Measurements from ENCODE around the gene CCNJ.

CCNJ gene

GRCh38 chr10:96061232-96061631 lies 17.8 kb downstream of the CCNJ start:
- no peak for ATAC-seq

DNA sequence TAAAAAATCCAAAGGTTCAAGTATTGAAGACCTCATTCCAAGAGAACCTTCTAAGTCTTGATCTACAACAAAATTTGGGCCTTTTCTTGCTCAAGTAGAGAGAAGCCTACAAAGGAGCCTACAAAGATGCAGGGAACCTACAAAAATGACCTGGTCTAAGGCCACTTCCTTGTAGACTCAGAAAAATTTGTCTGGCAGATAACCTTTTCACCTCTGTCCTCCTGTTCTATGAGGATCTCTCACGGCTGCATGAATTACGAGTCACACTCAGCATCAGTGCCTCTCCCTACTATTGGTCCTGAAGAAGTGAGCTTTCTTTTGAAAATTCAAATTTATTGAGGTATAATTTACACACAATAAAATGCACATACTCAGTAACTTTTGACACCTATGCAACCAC lies 29.3 kb downstream of the CCNJ start:
- ATAC-seq, result no peak

DNA sequence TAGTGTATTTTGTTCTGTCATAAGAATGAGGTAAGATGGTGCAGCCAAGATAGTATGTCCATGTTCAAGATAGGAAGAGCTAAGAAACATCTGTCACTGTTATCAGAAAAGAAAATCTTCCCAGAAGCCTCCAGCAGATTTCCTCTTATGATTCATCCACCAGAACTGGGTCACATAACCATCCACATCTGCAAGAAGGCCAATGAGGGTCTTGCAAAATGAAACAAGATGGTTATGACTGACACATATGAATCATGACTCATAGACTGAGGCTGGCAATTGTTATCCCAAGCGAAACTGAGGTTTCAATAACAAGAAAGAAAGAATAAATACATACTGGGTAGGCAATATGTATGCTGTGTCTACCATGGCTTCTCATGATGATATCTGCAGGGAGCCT lies 30.3 kb downstream of the CCNJ start:
- peak; percentile 92 to 95 for ATAC-seq

DNA sequence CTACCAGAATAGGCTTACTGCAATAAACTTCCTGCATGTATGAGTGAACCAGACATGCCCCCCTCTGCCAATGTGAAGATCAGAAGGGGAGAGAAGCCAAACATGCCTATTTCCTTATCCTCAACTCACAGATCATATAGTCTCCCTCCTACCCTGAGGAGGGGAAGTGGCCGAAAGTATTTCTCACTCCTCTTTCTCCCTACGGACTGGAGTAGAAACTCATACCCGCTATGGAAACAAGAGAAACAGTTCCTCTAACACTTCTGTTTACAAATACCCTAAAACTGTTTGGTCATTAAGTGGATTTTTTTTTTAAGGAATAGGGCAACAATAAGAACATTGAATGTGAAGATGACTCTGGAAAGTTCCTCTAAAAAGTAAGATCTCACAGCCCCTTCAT lies 31.4 kb downstream of the CCNJ start:
- ATAC-seq, result no peak

DNA sequence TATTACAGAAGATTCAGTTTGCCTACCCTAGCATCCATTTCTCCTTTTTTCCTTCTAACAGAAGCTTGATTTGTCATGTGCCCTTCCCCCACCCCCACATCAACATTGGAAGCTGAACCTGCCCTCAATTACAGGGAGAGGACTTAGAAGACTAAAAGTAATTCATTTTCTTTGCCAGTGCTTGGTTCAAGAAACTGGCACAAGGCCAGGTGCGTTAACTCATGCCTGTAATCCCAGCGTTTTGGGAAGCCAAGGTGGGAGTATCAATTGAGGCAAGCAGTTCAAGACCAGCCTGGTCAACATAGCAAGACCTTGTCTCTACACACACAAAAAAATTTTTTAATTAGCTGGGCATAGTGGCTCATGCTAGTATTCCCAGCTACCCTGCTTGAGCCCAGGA lies 32.6 kb downstream of the CCNJ start:
- no peak for ATAC-seq

GRCh38 chr10:96077156-96077555 lies 33.8 kb downstream of the CCNJ start:
- no peak for ATAC-seq

DNA sequence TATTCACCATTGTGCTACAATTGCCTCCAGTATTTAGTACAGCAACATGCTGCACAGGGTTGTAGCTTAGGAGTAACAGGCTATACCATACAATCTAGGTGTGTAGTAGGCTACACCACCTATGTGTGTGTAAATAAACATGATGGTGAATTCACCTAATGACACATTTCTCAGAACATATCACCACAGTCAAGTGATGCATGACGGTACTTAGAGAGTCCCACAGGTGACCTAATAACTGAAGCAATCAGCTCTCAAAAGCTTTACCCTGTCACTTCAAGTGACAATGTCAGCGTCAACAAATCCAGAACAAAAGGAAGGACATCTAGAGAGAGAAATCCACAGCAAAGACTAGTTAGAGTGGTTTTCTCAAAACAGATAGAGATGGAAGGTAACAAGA lies 38.8 kb downstream of the CCNJ start:
- no peak for ATAC-seq

- no peak for ATAC-seq
Measured at GRCh38 chr10:96082748-96083147, 39.4 kb downstream of the CCNJ start.

GRCh38 chr10:96089116-96089515 lies 45.7 kb downstream of the CCNJ start:
- no peak for ATAC-seq

- ATAC-seq, result peak; percentile 88 to 91
Measured at GRCh38 chr10:96089670-96090462, 46.5 kb downstream of the CCNJ start.

GRCh38 chr10:96090463-96090800 lies 47.0 kb downstream of the CCNJ start:
- no peak for ATAC-seq

- ATAC-seq, result no peak
Measured at GRCh38 chr10:96092999-96093767, 49.8 kb downstream of the CCNJ start.

- ATAC-seq, result no peak
Measured at GRCh38 chr10:96093948-96094347, 50.6 kb downstream of the CCNJ start.

DNA sequence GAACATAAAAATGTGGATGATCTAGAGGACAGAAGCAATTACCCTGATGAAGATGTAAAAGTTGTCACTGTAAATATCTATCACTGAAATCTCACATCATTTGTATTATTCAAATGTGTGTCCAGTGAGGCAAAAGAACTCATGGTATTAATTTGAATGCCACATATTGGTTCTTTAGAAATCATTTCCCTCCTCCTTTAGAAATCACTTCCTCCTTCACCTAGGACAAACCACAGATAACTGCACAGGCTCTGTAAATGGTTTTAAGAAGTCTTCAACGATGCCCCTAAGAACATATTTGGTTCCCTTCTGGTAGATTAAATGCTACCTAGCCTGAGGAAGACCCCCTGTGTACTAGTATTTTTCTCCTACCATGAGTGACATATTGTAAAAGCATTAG lies 53.6 kb downstream of the CCNJ start:
- ATAC-seq, result no peak

DNA sequence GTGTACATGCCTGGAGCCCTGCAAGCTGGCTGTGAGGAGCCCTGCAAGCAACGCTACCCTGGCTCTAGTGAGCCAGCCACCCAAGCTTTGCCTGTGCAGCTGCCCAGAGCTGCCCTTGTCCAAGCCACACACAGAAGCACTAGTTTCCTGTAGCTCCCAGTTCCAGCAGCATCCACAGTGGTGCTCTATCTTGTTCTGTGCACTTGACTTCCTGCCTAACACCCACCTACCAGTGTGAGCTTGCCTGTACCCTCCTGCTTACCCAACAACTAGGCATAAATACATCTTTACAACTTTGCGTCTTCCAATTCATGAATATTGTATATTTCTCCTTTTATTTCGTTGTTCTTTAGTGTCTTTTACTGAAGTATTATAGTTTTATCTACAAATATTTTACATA lies 54.5 kb downstream of the CCNJ start:
- no peak for ATAC-seq

DNA sequence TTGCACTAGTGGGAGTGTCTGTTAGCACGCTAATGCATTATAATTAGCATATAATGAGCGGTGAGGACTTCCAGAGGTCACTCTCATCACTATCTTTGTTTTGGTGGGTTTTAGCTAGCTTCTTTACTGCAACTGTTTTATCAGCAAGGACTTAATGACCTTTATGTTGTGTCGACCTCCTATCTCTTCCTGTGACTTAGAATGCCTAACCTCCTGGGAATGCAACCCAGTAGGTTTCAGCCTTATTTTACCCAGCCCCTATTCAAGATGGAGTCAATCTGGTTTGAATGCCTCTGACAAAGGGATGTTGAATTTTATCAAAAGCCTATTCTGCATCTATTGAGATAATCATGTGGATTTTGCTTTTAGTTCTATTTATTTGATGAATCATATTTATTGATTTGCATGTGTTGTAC lies 64.2 kb downstream of the CCNJ start:
- ATAC-seq, result no peak
